MCF 10A (cell line): ENCODE results near the gene FLVCR1. TPM values are rescaled to one million over a fixed set of nuclear protein-coding genes. Genes with fewer than 3 reads are reported as not detected.
"Not testable (repeated sequence)": the region's sequence is repeated elsewhere in the genome, so short reads cannot be mapped to it uniquely, and the experiment has no call there.

Experiments
- BruUV-seq: library from RNA; stranded (reverse); fragments of 400-500 nt; replicated peaks from 2 replicates; lab custom pipeline; 2021; lab: Mats Ljungman, UMichigan
- CTCF ChIA-PET: fragments of 300-600 bp; sonication (Branson Sonifier 250); formaldehyde crosslinking; extraction: SDS; loops from one replicate; lab custom pipeline; 2021; ENCODE audit warnings: antibody characterized with exemption, inconsistent platforms; lab: Yijun Ruan, JAX
- POLR2A ChIA-PET: fragments of 300-600, 350-650 bp; sonication (Branson Sonifier 250); formaldehyde crosslinking; extraction: SDS; loops from one replicate; lab custom pipeline; 2020; ENCODE audit warnings: antibody characterized with exemption, inconsistent platforms; lab: Yijun Ruan, JAX
- DNase-seq: peaks from one replicate; pipeline ENCODE4 v3.0.0-alpha.2; 2018; ENCODE audit not compliant: unreplicated experiment
- H3K27ac Mint-ChIP-seq: one replicate; pipeline ENCODE4 v1.8.0; 2022; ENCODE audit warnings: mild to moderate bottlenecking, low read depth, mixed read lengths; ENCODE audit not compliant: unreplicated experiment
- H3K27me3 Mint-ChIP-seq: one replicate; pipeline ENCODE4 v1.8.0; 2022; ENCODE audit warnings: mixed read lengths; ENCODE audit not compliant: insufficient read depth, unreplicated experiment
- H3K36me3 Mint-ChIP-seq: one replicate; pipeline ENCODE4 v1.8.0; 2022; ENCODE audit warnings: mild to moderate bottlenecking, moderate library complexity, mixed read lengths; ENCODE audit not compliant: insufficient read depth, unreplicated experiment
- H3K4me1 Mint-ChIP-seq: one replicate; pipeline ENCODE4 v1.8.0; 2022; ENCODE audit warnings: mixed read lengths; ENCODE audit not compliant: insufficient read depth, unreplicated experiment
- H3K4me3 Mint-ChIP-seq: one replicate; pipeline ENCODE4 v1.8.0; 2022; ENCODE audit warnings: mild to moderate bottlenecking, moderate library complexity, mixed read lengths; ENCODE audit not compliant: unreplicated experiment
- H3K9me3 Mint-ChIP-seq: one replicate; pipeline ENCODE4 v1.8.0; 2022; ENCODE audit warnings: mixed read lengths; ENCODE audit not compliant: unreplicated experiment
- CTCF ChIP-seq: fragments of 200-600 bp; IDR thresholded peaks from one replicate; pipeline ENCODE4 v1.8.0; 2022; ENCODE audit warnings: antibody characterized with exemption, mild to moderate bottlenecking; ENCODE audit not compliant: unreplicated experiment
- intact Hi-C: fragments of 100-400 bp; cut with micrococcal nuclease; formaldehyde crosslinking; loops from 2 replicates; pipeline ENCODE4 v1.14.1; 2022
- total RNA-seq: library from RNA; stranded (reverse); gene quantifications from 2 replicates; pipeline ENCODE4 v1.2.3, GENCODE V29; 2022

FLVCR1 gene
- total RNA-seq, 1 experiment from 2014 or later: 16.5 TPM

- no peak overlapping the region for H3K4me3 Mint-ChIP-seq
- peaks cover 6% of the 10 kb centered on the region for H3K9me3 Mint-ChIP-seq
- TF ChIP-seq CTCF: no peak
- CTCF ChIA-PET: interaction anchor here (1.1 kb wide), 1 partner anchor 56 kb away, joined by 3 read pairs; no protein-coding TSS in a partner anchor
- intact Hi-C loops: no loop called here
- POLR2A ChIA-PET: no interaction called here
- no peak for DNase-seq
- no TSS peak for BruUV-seq
- no peak overlapping the region for H3K27ac Mint-ChIP-seq
- no peaks in the 10 kb centered on the region for H3K36me3 Mint-ChIP-seq
- no peaks in the 10 kb centered on the region for H3K27me3 Mint-ChIP-seq
- H3K4me1 Mint-ChIP-seq: no peaks in the 10 kb centered on the region
Measured at GRCh38 chr1:212908971-212909370, 50.9 kb downstream of the FLVCR1 start.

- H3K27ac Mint-ChIP-seq: no peak overlapping the region
- CTCF ChIA-PET: interaction anchor here (0.6 to 1.1 kb wide), 2 partner anchors 13 to 55 kb away, joined by 3 read pairs; no protein-coding TSS in a partner anchor
- no peaks in the 10 kb centered on the region for H3K27me3 Mint-ChIP-seq
- POLR2A ChIA-PET: no interaction called here
- H3K4me1 Mint-ChIP-seq: no peaks in the 10 kb centered on the region
- no peaks in the 10 kb centered on the region for H3K9me3 Mint-ChIP-seq
- no peak for DNase-seq
- no peak for TF ChIP-seq CTCF
- no peaks in the 10 kb centered on the region for H3K36me3 Mint-ChIP-seq
- intact Hi-C loops: no loop called here
- BruUV-seq: no TSS peak
- H3K4me3 Mint-ChIP-seq: no peak overlapping the region
Measured at GRCh38 chr1:212909652-212910063, 51.6 kb downstream of the FLVCR1 start.

- DNase-seq, H3K27ac Mint-ChIP-seq, BruUV-seq, CTCF ChIA-PET, H3K4me3 Mint-ChIP-seq, H3K4me1 Mint-ChIP-seq, intact Hi-C loops, POLR2A ChIA-PET, H3K27me3 Mint-ChIP-seq, H3K9me3 Mint-ChIP-seq, H3K36me3 Mint-ChIP-seq: not testable (repeated sequence)
Measured at GRCh38 chr1:212910213-212910612, 52.1 kb downstream of the FLVCR1 start.

- H3K36me3 Mint-ChIP-seq, BruUV-seq, H3K9me3 Mint-ChIP-seq, POLR2A ChIA-PET, DNase-seq, H3K27ac Mint-ChIP-seq, intact Hi-C loops, H3K4me3 Mint-ChIP-seq, H3K27me3 Mint-ChIP-seq, H3K4me1 Mint-ChIP-seq: not testable (repeated sequence)
- CTCF ChIA-PET: interaction anchor here (0.6 kb wide), 1 partner anchor 143 kb away, joined by 3 read pairs; no protein-coding TSS in a partner anchor
Measured at GRCh38 chr1:212913638-212914037, 55.6 kb downstream of the FLVCR1 start.

- POLR2A ChIA-PET, H3K4me3 Mint-ChIP-seq, H3K4me1 Mint-ChIP-seq, H3K27me3 Mint-ChIP-seq, H3K36me3 Mint-ChIP-seq, BruUV-seq, intact Hi-C loops, DNase-seq, H3K27ac Mint-ChIP-seq, H3K9me3 Mint-ChIP-seq: not testable (repeated sequence)
- CTCF ChIA-PET: interaction anchor here (0.6 kb wide), 2 partner anchors 71 to 143 kb away, joined by 3 read pairs; no protein-coding TSS in a partner anchor
Measured at GRCh38 chr1:212914110-212914509, 56.0 kb downstream of the FLVCR1 start.
